ENCODE data around the gene LCN6. TPM values are rescaled to one million over a fixed set of nuclear protein-coding genes. Genes with fewer than 3 reads are reported as not detected.

LCN6 gene
- total and polyA plus RNA-seq, 2 of the 13 experiments (the other 11 are each of a cell fraction or from before 2014, with no cell fraction given) = not detected

GRCh38 chr9:136740971-136741882 is 7.1 kb downstream of the LCN6 start (continued):
- TF ChIP-seq ZBTB40 (IDR thresholded peaks at IDR 0.05) = no peak
- TF ChIP-seq ZBTB40 (CRISPR knock-in tag; IDR thresholded peaks at IDR 0.05) = peak; percentile 32; the same call in 1 of the 2 replicates
- peak; percentile 36; the same call in 1 of the 2 replicates for TF ChIP-seq KAT8 (CRISPR knock-in tag; IDR thresholded peaks at IDR 0.05)
- TF ChIP-seq ZBTB20 (CRISPR knock-in tag; IDR thresholded peaks at IDR 0.05; ENCODE audit: borderline replicate concordance, low read depth) = peak; percentile 26; the same call in 1 of the 2 replicates
- no peak for TF ChIP-seq ZXDC (CRISPR knock-in tag; IDR thresholded peaks at IDR 0.05)
- peak; percentile 79 for TF ChIP-seq ZNF232 (CRISPR knock-in tag; IDR thresholded peaks at IDR 0.05; ENCODE audit: borderline replicate concordance)
- TF ChIP-seq, protein P1, sequence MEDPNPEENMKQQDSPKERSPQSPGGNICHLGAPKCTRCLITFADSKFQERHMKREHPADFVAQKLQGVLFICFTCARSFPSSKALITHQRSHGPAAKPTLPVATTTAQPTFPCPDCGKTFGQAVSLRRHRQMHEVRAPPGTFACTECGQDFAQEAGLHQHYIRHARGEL (CRISPR knock-in tag; IDR thresholded peaks at IDR 0.05) = no peak
- TF ChIP-seq ZNF891 (CRISPR knock-in tag; IDR thresholded peaks at IDR 0.05) = no peak
- peak; percentile 80 for TF ChIP-seq ERF (CRISPR knock-in tag; IDR thresholded peaks at IDR 0.05)
- TF ChIP-seq CBX5 (CRISPR knock-in tag; IDR thresholded peaks at IDR 0.05; ENCODE audit: borderline replicate concordance) = no peak
- TF ChIP-seq KDM5B (CRISPR knock-in tag; IDR thresholded peaks at IDR 0.05; ENCODE audit: borderline replicate concordance) = peak; percentile 65; the same call in 1 of the 2 replicates
- TF ChIP-seq IKZF4 (CRISPR knock-in tag; IDR thresholded peaks at IDR 0.05; ENCODE audit: borderline replicate concordance, low read depth, not compliant biosample characterization) = peak; percentile 46
- TF ChIP-seq GRHL1 (CRISPR knock-in tag; conservative IDR thresholded peaks at IDR 0.05) = no peak
- TF ChIP-seq JDP2 (CRISPR knock-in tag; IDR thresholded peaks at IDR 0.05; ENCODE audit: borderline replicate concordance) = no peak
